Stimulated activated naive CD8-positive, alpha-beta T cell treated with anti-CD3 and anti-CD28 coated beads, Interleukin-15, Interleukin-2, amounts not matched to agents 100 ng/mL and 50 ng/mL, for 24 hours (primary cell): ENCODE results near the gene RABGGTB.
"Not testable (repeated sequence)": the region's sequence is repeated elsewhere in the genome, so short reads cannot be mapped to it uniquely, and the experiment has no call there.

Source experiments
- H3K27ac Mint-ChIP-seq: one replicate; pipeline ENCODE4 v1.8.0; 2021; ENCODE audit warnings: mild to moderate bottlenecking, mixed read lengths
- H3K27me3 Mint-ChIP-seq: one replicate; pipeline ENCODE4 v1.8.0; 2021; ENCODE audit warnings: mixed read lengths
- H3K36me3 Mint-ChIP-seq: one replicate; pipeline ENCODE4 v1.8.0; 2021; ENCODE audit warnings: low read depth, mixed read lengths
- H3K4me1 Mint-ChIP-seq: one replicate; pipeline ENCODE4 v1.8.0; 2021; ENCODE audit warnings: low read depth, mixed read lengths
- H3K4me3 Mint-ChIP-seq: one replicate; pipeline ENCODE4 v1.8.0; 2021; ENCODE audit warnings: mild to moderate bottlenecking, mixed read lengths
- H3K9me3 Mint-ChIP-seq: one replicate; pipeline ENCODE4 v1.8.0; 2021; ENCODE audit warnings: mixed read lengths

Gene RABGGTB

DNA sequence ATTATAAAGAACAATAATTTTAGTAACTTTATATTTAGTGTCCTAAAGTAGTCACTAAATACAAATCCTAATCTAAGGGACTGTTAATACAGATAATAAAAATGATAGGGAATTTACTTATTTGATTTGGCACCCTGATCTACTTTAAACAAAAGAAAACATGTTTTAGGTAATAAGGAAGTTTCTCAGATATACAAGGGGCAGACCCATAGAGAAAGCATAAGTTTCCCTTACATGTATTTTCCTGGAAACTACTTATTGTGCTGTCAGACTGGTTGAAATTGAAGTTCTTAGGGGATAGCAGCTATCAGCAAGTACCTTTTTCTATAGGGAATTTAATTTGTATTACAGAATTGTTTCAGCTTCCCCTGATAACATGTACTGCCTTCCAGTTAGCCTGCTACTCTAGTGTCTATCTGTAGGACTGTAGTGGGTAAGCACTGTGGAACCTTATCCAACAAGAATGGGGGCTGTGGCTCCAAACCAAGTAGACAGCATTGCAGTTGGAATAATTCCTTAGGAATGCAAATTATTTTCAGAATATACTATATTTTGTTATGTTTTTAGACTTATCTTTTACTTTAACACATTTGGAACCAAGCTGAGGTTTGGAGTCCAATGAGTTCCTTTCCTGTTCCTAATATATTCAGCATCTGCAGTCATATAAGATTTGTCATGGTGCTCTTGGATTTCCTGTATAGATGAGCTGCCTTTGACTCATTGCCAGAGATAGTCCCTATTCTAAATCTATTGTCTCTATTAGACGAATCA, 25.3 kb downstream of the RABGGTB start:
- H3K36me3 Mint-ChIP-seq = no peaks in the 10 kb centered on the region
- H3K27me3 Mint-ChIP-seq = no peaks in the 10 kb centered on the region
- no peaks in the 10 kb centered on the region for H3K9me3 Mint-ChIP-seq
- H3K4me1 Mint-ChIP-seq = no peaks in the 10 kb centered on the region
- no peak overlapping the region for H3K27ac Mint-ChIP-seq
- H3K4me3 Mint-ChIP-seq = no peak overlapping the region

DNA sequence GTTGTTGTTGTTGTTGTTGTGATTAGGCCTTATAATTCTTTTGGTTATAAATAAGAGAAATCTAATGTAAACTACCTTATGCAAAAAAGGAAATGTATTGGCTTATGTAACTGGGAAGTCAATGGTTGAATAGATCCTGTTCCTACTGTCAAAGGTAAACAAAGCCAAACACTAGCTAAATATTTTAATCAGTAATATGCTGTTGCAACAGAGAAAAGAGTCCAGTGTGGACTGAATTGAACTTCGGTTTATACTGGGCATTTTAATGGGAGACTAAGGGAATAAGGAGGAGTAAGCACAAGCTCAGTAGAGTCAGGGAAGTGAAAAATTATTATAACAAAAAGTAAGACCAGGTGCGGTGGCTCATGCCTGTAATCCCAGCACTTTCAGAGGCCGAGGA, 26.0 kb downstream of the RABGGTB start:
- Mint-ChIP-seq H3K27ac (no peak overlapping the region), H3K27me3 (no peaks in the 10 kb centered on the region), H3K4me3 (no peak overlapping the region), H3K36me3 (no peaks in the 10 kb centered on the region), H3K9me3 (no peaks in the 10 kb centered on the region), H3K4me1 (no peaks in the 10 kb centered on the region)

DNA sequence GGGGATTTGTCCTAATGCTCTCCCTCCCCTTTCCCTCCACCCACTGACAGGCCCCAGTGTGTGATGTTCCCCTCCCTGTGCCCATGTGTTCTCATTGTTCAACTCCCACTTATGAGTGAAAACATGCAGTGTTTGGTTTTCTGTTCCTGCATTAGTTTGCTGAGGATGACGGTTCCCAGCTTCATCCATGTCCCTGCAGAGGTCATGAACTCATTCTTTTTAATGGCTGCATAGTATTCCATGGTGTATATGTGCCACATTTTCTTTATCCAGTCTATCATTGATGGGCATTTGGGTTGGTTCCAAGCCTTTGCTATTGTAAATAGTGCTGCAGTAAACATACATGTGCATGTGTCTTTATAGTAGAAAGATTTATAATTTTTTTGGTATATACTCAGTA, 37.5 kb downstream of the RABGGTB start:
- H3K9me3 Mint-ChIP-seq = peaks cover 12% of the 10 kb centered on the region
- not testable (repeated sequence) for H3K36me3 Mint-ChIP-seq, H3K27ac Mint-ChIP-seq, H3K4me1 Mint-ChIP-seq, H3K27me3 Mint-ChIP-seq, H3K4me3 Mint-ChIP-seq

DNA sequence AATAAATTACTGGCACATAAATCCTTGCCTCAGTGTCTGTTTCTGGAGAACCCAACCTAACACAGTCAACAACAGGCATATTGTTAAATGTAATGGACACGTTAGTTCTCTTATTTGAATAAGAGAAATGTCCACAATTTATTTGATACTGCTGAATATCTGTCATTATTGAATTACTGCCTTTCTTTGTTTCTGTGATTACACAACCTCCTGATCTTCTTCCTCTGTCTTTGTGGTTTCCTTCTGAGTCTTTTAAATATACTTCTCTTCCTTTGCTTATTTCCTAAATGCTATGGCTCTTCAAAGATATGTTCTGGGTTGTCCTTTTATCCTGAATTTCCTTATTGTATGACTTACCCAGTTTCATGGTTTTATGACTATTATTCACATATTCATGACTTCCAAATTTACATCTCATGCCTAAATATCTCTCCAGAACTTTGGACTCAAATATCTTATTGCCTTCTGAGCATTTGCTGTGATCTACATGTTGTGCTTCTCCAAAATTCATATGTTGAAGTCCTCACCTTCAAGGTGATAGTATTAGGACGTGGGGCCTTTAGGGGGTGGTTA, 50.6 kb downstream of the RABGGTB start:
- peaks cover 13% of the 10 kb centered on the region for H3K9me3 Mint-ChIP-seq
- H3K36me3 Mint-ChIP-seq = no peaks in the 10 kb centered on the region
- no peaks in the 10 kb centered on the region for H3K4me1 Mint-ChIP-seq
- no peak overlapping the region for H3K27ac Mint-ChIP-seq
- H3K27me3 Mint-ChIP-seq = peaks cover 4% of the 10 kb centered on the region
- no peak overlapping the region for H3K4me3 Mint-ChIP-seq

DNA sequence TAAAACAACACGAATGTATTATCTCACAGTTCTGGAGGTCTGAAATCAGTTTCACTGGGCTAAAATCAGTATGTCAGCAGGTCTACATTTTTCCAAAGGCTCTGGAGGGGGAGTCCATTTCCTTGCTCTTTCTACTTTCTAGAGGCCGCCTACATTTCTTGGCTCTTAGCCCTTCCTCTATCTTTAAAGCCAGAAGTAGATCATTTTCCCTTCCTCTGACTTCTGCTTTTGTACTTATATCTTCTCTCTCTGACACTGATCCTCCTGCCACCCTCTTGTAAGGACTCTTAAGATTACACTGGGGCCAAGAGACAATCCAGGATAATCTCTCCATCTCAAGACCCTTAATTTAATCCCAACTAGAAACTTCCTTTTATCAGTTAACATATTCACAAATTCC, 52.0 kb downstream of the RABGGTB start:
- H3K9me3 Mint-ChIP-seq = peaks cover 9% of the 10 kb centered on the region
- no peaks in the 10 kb centered on the region for H3K36me3 Mint-ChIP-seq
- H3K4me3 Mint-ChIP-seq = no peak overlapping the region
- no peaks in the 10 kb centered on the region for H3K4me1 Mint-ChIP-seq
- no peak overlapping the region for H3K27ac Mint-ChIP-seq
- H3K27me3 Mint-ChIP-seq = peaks cover 4% of the 10 kb centered on the region

DNA sequence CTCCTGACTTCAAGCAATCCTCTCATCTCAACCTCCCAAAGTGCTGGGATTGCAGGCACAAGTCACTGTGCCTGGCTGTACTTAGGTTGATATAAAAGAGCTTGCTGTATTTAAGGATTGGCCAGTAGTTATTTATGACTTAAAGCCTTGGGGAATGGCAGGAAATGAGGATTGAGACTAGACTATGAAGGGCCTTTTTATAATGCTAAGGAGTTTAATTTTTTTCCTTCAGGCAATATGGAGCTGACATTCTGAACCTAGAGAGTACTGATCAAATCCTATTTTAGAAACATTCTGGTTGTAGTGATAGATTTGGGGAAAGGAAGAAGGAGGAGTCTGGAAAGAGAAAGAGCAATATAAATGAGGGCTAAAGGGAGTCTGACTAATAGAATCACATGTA, 55.4 kb downstream of the RABGGTB start:
- Mint-ChIP-seq H3K27ac (no peak overlapping the region), H3K4me3 (no peak overlapping the region), H3K4me1 (no peaks in the 10 kb centered on the region), H3K27me3 (peaks cover 4% of the 10 kb centered on the region), H3K36me3 (no peaks in the 10 kb centered on the region), H3K9me3 (peaks cover 5% of the 10 kb centered on the region)
